Mucosa of descending colon (tissue), 3 donors: ENCODE results near the gene CPVL. TPM values are rescaled to one million over a fixed set of nuclear protein-coding genes. Genes with fewer than 3 reads are reported as not detected.

Source experiments
- ATAC-seq: fragments of 200-7000 bp; cut with Tn5 transposase; one replicate; pipeline ENCODE4 v1.9.1; 2020; ENCODE audit warnings: mild to moderate bottlenecking, moderate library complexity
- DNase-seq, 3 donors: peaks; one replicate each; pipeline ENCODE4 v3.0.0-alpha.2; 2020
- H3K36me3 ChIP-seq: fragments of 200-600 bp; one replicate; pipeline ENCODE4 v1.8.0; 2021; ENCODE audit warnings: low read depth, mild to moderate bottlenecking
- H3K4me1 ChIP-seq: fragments of 200-600 bp; one replicate; pipeline ENCODE4 v1.8.0; 2021; ENCODE audit warnings: low read depth, mild to moderate bottlenecking
- H3K4me3 ChIP-seq: fragments of 200-600 bp; one replicate; pipeline ENCODE4 v1.8.0; 2021; ENCODE audit warnings: mild to moderate bottlenecking
- H3K9me3 ChIP-seq: fragments of 200-600 bp; one replicate; pipeline ENCODE4 v1.8.0; 2021; ENCODE audit warnings: mild to moderate bottlenecking
- intact Hi-C, 2 donors: fragments of 100-400 bp; cut with DNase I in 1 of 2; cut with micrococcal nuclease in 1 of 2; formaldehyde crosslinking; loops; one replicate each; pipeline versions ENCODE4 v1.11.0 to v1.11.1; 2022; cut with DNase I, micrococcal nuclease
- total RNA-seq, 3 donors: library from RNA; stranded (reverse); fragmentation: NEBNext Ultra II Directional in 2 of 3; extraction: Animal tissue kit (Norgen Biotek cat#: 25700) in 2 of 3; gene quantifications; one replicate each; pipeline versions ENCODE4 v1.2.1 to v1.2.4, GENCODE V29; 2021 to 2023
- TF ChIP-seq, protein P1 (sequence below): fragments of 200-600 bp; IDR thresholded peaks from one replicate; pipeline ENCODE4 v1.8.0; 2022; ENCODE audit warnings: antibody characterized with exemption, mild to moderate bottlenecking
- donor health status: DM: no; HTN: no; CAD: no; lungs with moderate emphysema.
- donor health status: DM: no; HTN: no; CAD: no.
- donor health status: DM: no; HTN: yes; CAD: no.

Gene CPVL
- total RNA-seq, 3 donors from 2014 or later, result 8.1 to 20.0 (median 10.5) TPM

DNA sequence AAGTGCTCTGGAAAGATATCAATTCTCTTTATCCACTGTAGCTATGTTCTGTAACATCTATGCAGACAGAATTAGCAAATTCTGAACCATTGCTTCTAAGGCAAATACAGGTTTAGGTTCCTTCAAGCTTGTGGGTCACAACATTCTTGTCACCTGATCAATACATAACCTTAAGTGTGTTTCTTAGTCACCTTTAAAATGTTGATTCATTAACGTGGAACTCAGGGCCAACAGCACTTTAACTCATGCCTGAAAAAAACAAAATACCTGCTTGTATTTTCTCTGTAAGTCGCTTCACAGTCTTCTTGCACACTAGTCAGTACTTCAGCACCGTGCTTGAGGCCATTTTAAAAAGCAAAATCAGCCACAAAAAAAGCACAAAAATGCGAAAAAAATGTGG, 153.0 kb downstream of the CPVL start:
- DNase-seq, result no peak
- no peaks in the 10 kb centered on the region for H3K36me3 ChIP-seq
- no peak overlapping the region for H3K4me3 ChIP-seq
- no peak for ATAC-seq
- intact Hi-C loops, result no loop called here
- TF ChIP-seq, protein P1, sequence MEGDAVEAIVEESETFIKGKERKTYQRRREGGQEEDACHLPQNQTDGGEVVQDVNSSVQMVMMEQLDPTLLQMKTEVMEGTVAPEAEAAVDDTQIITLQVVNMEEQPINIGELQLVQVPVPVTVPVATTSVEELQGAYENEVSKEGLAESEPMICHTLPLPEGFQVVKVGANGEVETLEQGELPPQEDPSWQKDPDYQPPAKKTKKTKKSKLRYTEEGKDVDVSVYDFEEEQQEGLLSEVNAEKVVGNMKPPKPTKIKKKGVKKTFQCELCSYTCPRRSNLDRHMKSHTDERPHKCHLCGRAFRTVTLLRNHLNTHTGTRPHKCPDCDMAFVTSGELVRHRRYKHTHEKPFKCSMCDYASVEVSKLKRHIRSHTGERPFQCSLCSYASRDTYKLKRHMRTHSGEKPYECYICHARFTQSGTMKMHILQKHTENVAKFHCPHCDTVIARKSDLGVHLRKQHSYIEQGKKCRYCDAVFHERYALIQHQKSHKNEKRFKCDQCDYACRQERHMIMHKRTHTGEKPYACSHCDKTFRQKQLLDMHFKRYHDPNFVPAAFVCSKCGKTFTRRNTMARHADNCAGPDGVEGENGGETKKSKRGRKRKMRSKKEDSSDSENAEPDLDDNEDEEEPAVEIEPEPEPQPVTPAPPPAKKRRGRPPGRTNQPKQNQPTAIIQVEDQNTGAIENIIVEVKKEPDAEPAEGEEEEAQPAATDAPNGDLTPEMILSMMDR, result no peak
- no peaks in the 10 kb centered on the region for H3K9me3 ChIP-seq
- no peaks in the 10 kb centered on the region for H3K4me1 ChIP-seq

DNA sequence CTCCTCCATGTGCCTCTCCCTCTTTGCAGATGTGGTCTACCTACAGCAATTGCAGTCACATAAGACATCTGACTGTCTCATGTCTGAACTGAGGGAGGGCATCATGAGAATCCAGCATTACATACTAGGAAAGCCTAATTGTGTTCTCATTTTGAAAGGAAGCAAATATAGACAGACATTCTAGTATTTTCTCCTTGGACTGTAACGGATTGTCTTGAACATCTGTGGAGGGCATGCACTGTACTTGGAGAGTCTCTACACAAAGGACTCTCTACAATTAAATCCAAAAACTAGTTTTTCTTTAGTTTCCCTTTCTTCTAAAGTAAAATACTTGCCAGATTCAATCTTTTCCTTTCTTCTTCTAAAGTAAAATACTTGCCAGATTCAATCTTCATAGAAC, 153.5 kb downstream of the CPVL start:
- H3K4me1 ChIP-seq, result no peaks in the 10 kb centered on the region
- TF ChIP-seq, protein P1, result no peak
- no peaks in the 10 kb centered on the region for H3K36me3 ChIP-seq
- DNase-seq (no peak), ATAC-seq (no peak)
- no peak overlapping the region for H3K4me3 ChIP-seq
- intact Hi-C loops, result no loop called here
- H3K9me3 ChIP-seq, result no peaks in the 10 kb centered on the region

DNA sequence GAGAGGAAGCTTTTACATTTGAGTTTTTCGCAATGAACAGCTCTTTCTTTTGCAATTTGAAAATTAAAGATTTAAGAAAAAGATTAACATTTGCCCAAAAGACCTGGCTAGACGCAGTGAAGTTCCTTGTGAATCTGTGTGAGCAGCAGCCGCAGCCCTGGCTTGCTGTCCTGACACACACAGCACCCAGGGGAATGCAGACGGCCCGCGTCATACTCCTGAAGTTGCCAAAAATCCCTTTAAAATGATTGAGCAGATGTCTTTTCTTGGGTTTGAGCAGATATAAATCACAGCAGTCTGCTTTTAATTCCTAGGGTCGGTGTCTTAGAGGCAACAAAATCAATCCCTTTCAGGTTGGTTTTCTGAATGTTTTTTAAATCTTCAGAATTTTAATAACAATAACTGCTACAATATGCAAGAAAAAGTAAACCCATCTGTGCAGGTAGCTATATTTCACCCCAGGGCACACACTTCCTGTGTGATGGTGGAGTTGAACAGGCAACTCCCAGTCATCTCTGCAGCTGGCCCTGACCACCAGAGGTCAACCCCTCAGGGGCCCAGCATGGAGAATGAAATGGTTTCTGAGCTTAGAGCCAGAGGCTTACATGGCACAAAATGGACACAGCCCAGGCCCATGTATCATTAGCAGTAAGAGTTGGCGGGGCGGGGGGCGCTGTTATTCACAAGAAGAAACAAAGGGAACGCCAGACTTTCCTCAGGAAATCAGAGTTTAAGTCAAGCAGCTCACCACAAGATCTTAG, 156.0 kb downstream of the CPVL start:
- H3K4me3 ChIP-seq, result no peak overlapping the region
- ATAC-seq (no peak), DNase-seq (no peak)
- intact Hi-C loops, result no loop called here
- peaks cover 3% of the 10 kb centered on the region for H3K4me1 ChIP-seq
- no peaks in the 10 kb centered on the region for H3K36me3 ChIP-seq
- TF ChIP-seq, protein P1, result no peak
- no peaks in the 10 kb centered on the region for H3K9me3 ChIP-seq

DNA sequence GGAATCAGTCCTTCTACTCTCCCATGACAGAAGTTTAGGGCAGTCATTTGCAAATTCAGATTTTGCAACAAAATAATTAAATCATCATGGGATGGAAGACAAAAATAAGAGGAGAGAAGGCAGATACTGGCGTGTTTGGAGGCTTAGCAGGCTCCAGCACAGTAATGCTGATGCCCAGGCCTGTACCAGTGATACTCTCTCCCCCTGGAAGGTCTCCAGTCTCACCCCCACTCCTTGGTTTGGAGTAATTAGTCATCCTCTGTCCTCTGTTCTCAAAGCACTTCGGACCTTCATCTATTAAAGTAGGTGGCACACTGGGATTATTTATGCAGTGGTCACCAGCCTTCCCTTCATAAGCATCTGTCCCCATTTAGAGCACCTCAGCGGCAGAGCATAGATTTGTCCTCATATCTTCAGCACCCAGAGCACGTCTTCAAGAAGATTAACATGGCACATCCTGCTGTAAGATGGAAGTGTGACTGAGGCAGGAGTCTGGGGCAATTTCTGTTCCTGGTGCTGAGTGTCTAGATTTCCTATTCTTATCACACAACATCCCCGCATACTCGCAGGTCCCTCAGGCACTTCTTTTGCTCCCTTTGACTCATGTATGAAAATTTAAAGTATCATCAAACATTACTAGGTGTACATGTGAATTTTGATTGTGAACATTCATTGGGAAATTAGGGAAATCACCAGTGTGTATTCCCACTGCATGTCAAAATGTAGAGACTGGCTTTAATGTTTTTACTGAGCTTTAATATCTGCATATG, 156.9 kb downstream of the CPVL start:
- Histone ChIP-seq H3K36me3 (no peaks in the 10 kb centered on the region), H3K4me3 (no peak overlapping the region), H3K9me3 (no peaks in the 10 kb centered on the region), H3K4me1 (peaks cover 3% of the 10 kb centered on the region)
- intact Hi-C loops, result no loop called here
- DNase-seq (no peak), ATAC-seq (no peak)
- TF ChIP-seq, protein P1, result no peak

DNA sequence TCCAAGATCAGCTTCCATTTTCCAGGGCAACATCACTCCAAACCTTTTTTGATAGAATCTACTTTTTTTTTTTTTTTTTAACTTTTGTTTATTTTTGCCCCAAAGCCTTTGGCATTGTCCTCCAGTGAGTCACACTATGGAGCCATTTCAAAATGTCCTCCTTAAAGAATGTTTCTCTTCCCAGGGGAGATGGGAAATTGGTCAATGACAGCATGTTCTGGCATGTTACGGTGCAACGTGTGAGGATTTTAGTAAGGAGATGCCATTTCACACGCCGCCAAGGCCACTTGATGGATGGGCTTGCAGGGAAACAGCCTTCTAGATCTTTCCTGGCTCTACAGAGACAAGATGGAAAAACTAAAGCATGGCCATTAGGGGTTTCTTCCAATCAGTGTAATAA, 157.5 kb downstream of the CPVL start:
- intact Hi-C loops, result no loop called here
- TF ChIP-seq, protein P1, result no peak
- DNase-seq (peak in 2 of 3 donors; percentile 21 to 51), ATAC-seq (peak; percentile 21)
- no peaks in the 10 kb centered on the region for H3K36me3 ChIP-seq
- H3K4me3 ChIP-seq, result no peak overlapping the region
- H3K9me3 ChIP-seq, result no peaks in the 10 kb centered on the region
- H3K4me1 ChIP-seq, result peaks cover 3% of the 10 kb centered on the region
